Erythroblast (primary cell): Measurements from ENCODE around the gene BET1L.

Source experiments
- GATA1 ChIP-seq: IDR thresholded peaks from 2 replicates; pipeline ENCODE4 v1.6.1; 2011; ENCODE audit warnings: low read depth, mild to moderate bottlenecking, control low read depth, low read length, moderate library complexity
- POLR2A ChIP-seq: IDR thresholded peaks from 2 replicates; pipeline ENCODE4 v1.6.1; 2011; ENCODE audit warnings: mild to moderate bottlenecking, low read length

DNA sequence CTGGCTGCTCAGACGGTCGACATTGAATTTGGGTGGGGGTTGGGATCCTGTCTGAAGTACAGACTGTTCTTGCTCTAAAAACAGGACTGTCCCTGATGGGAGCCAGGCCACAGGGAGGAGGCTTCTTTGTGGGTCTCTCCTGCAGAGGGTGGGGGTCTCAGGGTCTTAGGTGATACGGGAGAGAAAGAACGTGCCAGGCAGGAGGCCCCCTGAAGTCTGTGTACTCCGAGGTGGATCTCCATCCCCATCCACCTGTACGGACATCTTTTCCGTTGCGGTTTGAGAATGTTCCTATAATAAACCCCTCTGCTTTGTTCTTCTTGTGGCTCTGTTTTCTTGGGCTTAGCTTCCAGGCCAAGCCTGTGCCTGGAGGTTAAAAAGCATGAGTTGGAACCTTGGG is 45.5 kb upstream of the BET1L start:
- TF ChIP-seq POLR2A (no peak), GATA1 (no peak)
